Erythroblast (primary cell): ENCODE data around the gene C3orf22.

ENCODE experiments used
- GATA1 ChIP-seq: IDR thresholded peaks from 2 replicates; pipeline ENCODE4 v1.6.1; 2011; ENCODE audit warnings: low read depth, mild to moderate bottlenecking, control low read depth, low read length, moderate library complexity
- POLR2A ChIP-seq: IDR thresholded peaks from 2 replicates; pipeline ENCODE4 v1.6.1; 2011; ENCODE audit warnings: mild to moderate bottlenecking, low read length

DNA sequence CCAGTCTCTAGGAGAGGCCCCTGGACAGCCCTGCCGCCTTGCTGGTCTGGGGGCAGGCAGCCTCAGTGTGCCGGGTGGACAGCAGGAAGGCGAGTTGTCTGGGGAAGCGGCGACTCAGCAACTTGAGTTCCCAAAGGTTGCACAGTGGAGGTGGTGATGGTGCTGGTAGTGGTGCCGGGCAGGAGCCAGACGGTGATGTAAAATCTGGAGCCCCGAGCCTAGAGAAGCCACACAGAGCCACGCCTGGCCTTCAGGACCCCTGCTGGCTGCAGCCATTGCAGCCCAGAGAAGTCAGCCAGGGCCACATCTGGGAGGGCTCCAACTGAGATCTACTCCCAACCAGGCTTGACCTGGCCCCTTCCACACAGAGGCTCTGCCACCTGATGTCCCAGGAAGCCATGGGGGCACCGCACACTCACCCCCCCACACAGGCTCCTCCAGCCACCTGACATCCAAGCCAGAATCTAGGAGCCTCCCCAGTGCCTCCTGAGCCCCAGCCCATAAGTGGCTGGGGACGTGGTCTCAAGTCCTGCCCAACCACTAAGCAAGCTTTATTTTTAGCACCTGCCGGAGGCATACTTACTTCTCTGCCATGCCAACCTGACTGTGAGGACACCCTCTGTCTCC is 8.8 kb downstream of the C3orf22 start:
- TF ChIP-seq POLR2A (no peak), GATA1 (no peak)
